IPS-NIHi7 (cell line): Measurements from ENCODE around the gene HLA-E.
"Not testable (repeated sequence)": the region's sequence is repeated elsewhere in the genome, so short reads cannot be mapped to it uniquely, and the experiment has no call there.

Source experiments
- DNase-seq: peaks from one replicate; pipeline ENCODE4 v3.0.0; 2012; ENCODE audit warnings: mixed read lengths; ENCODE audit errors: extremely low spot score

Gene HLA-E

DNA sequence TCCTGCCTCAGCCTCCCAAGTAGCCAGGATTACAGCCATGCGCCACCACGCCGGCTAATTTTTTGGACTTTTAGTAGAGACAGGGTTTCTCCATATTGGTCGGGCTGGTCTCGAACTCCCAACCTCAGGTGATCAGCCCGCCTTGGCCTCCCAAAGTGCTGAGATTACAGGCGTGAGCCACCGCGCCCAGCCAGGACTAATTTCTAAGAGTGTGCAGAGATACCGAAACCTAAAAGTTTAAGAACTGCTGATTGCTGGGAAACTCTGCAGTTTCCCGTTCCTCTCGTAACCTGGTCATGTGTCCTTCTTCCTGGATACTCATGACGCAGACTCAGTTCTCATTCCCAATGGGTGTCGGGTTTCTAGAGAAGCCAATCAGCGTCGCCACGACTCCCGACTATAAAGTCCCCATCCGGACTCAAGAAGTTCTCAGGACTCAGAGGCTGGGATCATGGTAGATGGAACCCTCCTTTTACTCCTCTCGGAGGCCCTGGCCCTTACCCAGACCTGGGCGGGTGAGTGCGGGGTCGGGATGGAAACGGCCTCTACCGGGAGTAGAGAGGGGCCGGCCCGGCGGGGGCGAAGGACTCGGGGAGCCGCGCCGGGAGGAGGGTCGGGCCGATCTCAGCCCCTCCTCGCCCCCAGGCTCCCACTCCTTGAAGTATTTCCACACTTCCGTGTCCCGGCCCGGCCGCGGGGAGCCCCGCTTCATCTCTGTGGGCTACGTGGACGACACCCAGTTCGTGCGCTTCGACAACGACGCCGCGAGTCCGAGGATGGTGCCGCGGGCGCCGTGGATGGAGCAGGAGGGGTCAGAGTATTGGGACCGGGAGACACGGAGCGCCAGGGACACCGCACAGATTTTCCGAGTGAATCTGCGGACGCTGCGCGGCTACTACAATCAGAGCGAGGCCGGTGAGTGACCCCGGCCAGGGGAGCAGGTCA is at the start of gene HLA-E:
Gene HLA-E, plus strand, starts transcription at position 429 of the 945 bp plus-strand sequence. Its CDS starts 23 bp downstream, at position 452.
- DNase-seq, result peak; percentile 90

DNA sequence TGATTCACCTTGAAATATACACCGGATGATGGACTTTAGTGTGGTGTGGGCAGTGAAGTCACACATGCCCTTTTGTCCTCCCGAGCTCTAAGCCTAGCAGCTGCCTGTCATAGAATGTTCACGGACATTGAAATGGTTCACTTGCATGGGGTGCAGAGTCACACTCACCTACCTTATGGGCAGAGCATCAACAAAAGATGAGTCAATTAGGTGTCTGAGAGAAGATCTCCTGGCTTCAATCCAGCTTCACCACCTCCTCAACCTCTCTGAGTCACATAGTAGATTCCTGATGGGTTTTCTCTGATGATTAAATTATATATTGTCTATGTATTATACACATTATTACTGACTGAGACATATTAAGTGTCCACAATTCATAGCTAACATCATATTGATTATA is 48.1 kb upstream of the HLA-E start:
- no peak for DNase-seq

DNA sequence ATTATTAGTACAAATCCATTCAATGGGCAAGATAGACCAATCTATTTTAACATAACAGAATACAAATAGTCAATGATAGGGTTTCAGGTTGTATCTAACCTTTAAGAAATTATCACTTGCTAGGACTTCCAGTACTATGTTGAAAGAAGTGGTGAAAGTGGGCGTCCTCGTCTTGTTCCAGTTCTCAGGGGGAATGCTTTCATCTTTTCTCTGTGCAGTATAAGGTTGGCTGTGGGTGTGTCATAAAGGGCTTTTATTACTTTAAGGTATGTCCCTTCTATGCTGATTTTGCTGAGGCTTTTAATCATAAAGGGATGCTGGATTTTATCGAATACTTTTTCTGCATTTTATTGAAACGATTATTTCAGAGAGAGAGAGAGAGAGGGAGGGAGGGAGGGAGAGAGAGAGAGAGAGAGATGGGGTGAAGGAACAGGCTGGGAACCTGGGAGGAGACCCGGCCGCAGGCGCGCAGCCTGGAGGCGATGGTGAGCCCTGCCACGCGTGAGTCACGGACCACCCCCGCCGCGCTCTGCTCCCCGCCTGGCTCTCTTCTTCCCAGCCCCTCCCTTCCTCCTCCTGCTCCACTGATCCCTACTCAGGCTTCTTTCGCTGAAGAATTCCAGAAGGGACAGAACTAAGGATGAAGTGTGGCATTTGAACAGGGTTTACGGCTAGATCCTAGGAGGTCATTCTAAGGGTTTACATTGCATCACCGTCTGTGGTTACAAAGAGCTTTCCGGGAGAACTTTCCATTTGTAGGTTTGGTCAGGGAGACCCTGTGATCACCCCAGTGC is 45.5 kb upstream of the HLA-E start:
- DNase-seq, result peak; percentile 44

DNA sequence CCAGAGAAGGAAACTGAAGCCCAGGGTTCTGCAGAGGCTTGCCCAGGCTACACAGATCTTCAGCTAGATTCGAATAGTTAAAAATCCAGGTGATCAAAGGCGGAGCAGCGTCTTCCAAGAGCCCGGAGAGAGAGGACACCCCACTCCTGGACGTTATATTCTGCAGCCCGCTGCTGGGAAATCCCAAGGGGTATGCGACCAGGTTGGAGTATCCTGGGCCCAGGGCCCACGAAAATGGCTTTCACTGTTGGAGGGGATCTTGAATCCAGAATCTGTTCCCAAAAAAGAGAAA is 44.9 kb upstream of the HLA-E start:
- DNase-seq, result no peak

DNA sequence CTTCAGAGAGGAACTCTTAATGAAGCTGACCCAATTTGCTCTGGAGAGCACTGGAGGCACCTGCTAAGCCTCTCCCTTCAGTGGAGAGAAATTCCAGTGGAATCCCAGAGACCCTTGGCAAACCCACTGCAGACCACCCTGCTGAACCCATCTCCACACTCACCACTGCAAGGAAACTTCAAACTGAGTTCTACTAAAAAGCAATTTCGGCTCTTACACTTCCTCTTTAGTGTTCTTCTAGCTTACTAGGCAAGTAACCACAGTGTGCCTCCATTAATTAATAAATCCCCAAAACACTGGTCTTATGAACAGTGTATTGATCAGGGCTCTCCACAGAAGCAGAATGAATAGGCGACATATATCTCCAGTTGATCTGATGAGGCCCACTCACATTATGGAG is 43.0 kb upstream of the HLA-E start:
- no peak for DNase-seq

DNA sequence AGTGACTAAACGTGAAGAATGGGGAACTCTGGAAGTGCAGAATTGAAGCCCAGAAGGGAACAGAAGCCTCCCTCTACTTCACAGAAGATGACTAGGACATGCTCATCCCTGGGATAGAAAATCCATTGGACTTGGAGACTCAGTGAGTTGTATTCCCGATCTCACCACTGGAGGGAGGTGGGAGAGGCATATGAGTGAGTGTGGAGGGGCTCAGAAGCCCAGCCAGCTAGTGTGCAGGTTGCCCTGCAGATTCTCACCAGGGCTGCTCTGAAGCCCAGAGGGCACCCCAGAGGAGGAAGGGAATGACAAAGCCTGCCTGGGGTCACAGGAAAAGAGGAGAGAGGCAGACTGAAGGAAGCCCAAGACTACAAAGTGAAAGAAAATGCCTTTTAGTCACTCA is 42.1 kb upstream of the HLA-E start:
- peak; percentile 88 for DNase-seq

DNA sequence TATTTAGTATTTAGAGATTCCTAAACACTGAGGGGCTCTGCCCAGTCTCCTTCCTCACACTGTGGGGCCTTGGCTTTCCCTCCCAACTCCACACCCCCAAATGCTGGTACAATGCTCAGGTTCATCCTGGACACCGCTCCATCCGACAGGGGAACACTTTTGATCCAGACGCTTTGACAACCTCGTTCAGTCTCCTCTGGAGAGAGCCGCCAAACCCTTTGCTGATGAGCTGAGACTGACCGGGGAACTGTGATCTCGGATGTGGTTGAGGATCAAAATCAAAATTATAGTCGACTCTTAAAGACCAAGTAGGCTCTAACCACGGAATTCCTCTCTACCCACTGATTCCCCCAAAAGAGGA is 38.8 kb upstream of the HLA-E start:
- DNase-seq, result no peak

DNA sequence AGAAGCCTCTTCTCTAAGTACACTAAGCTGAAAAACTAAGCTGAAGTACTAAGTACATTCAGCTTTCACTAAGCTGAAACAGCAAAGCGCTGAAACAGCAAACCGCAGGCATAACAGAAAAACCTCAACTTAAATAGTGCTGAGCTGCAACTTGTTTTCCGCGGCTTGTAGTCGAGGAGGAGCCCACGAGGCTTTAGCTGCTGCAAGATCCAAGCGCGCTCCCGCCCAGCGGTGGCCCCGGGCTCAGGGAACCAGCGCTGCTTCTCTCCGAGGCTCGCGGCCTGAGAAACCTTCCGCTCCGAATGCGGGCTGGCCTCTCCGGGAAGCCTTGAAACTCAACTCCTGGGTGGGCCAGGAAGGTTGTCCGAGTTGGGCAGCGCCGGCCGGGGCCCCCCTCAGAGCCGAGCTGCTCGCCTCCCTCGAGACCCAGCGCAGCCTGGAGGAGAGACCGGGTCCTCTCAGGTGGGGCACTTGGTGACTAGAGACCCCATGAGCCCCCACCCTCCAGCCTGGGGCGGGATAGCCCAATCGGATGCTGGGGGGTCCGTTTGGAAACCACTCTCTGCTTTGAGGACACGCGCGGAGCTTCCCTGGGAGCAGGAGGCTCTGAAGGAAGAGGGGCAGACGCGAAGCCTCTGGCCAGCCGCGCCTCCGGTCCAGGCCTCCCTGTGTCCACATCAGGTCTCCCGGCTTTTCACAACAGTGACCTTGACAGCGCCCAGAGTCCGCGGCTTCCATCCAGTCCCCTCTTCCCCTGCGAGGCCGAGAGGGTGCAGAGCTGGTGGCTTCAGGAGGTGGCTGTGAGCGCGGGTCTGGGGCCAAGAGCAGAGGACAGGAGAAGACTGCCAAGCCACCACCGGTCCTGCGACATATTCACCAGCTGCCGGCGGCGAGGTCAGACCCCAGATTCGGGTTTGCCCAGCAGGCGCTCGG is 38.1 kb upstream of the HLA-E start:
- DNase-seq, result peak; percentile 40

DNA sequence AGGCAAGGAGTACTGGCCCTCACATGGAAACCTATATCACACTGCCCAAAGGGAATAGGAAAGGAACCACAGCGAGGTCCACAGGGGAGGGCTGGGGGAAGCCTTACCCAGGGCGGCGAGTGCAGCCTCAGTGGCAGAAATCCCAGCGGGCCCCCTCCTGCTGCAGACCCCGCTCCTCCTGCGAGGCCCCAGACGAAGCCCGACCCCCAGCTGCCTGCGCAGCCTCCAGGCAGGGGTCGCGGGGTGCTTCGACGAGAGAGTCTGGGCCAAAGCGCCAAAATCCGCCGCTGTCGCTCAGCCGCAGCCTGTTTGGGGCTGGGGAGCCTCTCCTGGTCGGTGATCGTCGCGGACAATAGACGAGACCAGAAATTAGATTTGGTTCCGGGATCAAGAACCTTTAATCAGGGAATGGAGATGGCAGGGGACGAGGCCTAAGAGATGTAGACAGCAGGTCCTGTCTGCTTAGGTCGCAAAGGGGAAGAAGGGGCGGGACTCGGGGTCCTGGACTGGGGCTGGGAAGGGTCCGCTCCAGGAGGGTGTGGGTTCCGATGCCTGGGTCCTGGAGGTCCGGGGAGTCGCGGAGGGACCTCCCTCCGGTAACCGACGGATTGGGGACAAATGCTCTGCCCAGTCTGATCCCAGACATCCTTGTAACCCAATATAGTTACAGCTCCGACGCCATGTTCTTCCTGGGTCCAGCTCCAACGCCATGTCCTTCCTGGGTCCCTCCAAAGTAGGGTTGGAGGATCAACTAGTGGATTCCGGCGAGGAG is 36.4 kb upstream of the HLA-E start:
- no peak for DNase-seq

DNA sequence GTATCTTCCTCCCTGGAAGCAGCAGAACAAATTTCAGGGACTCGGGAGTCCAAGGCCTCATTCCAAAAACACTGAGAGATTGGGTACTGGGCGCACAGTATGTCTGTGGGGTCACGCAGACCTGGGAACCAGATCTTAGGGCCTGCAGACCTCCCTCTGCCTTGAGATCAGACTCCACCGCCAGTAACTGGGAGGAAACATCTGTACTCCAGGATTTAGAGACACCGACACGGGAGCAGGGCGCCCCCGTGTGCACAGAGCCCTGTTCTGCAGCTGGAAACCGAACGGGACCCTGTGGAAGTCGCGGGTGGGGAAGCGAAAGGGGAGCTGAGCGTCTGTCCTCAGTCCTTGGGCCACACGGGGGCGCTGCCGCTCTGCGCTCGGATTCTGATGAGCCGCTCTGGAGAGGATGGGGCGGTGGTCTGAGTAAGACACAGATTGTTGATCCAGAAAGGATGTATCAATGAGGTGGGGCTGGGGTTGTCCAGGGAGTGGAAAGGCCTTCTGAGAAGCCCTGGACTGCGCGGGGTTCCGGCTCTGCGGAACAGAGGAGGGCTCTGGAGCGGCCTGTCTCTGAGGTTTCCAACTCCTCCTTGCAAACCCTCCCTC is 35.7 kb upstream of the HLA-E start:
- peak; percentile 99 for DNase-seq

DNA sequence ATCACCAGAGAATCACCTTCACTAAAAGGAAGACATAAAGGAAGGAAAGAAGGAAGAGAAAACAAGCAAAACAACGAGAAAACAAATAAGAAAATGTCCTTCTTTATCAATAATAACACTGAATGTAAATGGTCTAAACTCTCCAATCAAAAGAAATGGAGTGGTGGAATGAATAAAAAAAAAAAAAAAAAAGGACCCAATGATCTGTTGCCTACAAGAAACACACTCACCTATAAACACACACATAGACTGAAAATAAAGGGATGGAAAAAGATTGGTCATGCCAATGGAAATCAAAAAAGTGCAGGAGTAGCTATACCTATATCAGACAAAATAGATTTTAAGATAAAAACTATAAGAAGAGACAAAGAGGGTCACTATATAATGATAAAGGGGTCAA is 30.2 kb upstream of the HLA-E start:
- DNase-seq, result no peak

DNA sequence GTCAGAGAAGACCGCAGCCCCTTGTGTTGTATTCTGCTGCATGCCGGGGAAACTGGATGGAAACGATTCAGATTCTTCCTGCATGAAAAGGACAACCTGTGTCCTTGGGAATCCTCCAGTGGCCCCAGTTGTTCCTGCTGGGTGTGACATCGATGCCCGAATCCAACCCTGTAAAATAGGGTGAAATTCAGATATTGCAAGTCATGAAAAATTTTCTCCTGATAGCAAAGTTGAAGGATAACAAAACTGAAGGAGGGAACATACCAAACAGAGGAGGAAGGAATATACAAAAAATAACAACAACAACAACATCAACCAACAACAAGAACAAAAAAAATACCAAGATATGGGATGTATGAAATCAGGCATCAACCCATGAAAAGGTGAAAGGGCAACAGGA is 28.3 kb upstream of the HLA-E start:
- DNase-seq, result no peak

DNA sequence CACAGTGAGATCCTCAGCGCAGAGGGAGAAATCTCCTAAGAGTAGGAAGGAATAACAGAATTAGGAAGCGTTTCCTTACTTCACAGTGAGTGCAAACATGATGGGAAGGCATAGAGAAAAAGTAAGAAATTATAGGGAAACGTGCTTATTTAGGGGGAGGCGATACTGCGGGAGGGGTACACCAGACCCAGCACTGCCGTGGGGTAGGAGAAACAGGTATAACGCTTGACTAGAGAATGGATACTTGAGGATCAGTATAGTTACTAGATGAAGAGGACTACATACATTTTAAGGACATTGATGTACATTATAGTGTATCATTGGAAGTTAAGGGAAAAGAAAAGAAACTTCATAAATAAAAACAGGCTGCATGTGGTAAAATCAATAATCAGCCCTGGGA is 26.8 kb upstream of the HLA-E start:
- DNase-seq, result no peak

DNA sequence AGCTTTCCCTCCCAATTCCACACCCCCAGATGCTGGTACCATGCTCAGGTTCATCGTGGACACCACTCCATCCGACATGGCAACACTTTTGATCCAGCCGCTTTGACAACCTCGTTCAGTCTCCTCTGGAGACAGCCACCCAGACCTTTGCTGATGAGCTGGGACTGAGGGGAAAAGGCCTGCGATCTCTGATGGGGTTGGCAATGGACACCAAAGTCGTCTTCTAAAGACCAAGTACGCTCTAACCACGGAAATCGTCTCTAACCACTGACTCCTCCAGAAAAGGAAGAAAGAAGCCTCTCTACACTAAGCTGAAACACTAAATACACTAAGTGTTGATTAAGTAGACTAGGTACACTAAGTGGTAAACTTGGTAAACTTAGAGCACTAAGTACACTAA is 26.1 kb upstream of the HLA-E start:
- DNase-seq, result no peak

DNA sequence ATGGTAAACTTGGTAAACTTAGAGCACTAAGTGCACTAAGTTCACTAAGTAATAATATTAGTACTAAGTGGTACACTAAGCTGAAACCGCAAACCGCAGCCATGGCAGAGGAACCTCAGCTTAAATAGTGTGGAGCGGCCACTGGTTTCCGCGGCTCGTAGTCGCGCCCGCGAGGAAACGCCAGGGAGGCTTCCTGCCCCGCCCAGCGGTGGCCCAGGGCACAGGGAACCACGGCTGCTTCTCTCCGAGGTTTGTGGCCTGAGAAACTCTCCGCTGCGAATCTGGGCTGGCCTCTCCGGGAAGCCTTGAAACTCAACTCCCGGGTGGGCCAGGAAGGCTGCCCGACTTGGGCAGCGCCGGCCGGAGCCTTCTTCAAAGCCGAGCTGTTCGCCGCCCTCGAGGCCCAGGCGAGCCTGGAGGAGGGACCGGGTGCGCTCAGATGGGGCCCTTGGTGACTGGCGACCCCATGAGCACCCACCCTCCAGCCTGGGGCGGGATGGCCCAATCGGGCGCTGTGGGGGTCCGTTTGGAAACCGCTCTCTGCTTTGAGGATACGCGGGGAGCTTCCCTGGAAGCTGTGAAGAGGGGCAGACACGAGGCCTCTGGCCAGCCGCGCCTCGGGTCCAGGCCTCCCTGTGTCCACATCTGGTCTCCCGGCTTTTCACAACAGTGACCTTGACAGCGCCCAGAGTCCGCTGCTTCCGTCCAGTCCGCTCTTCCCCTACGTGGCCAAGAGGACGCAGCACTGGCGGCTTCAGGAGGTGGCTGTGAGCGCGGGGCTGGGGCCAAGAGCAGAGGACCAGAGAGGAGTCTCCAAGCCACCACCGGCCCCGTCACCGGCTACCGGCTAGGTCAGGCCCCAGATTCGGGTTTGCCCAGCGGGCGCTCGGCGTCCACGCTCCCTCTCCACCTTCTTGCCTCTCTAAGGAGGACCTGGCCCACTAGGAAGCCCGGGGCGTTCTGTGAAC is 25.4 kb upstream of the HLA-E start:
- no peak for DNase-seq

DNA sequence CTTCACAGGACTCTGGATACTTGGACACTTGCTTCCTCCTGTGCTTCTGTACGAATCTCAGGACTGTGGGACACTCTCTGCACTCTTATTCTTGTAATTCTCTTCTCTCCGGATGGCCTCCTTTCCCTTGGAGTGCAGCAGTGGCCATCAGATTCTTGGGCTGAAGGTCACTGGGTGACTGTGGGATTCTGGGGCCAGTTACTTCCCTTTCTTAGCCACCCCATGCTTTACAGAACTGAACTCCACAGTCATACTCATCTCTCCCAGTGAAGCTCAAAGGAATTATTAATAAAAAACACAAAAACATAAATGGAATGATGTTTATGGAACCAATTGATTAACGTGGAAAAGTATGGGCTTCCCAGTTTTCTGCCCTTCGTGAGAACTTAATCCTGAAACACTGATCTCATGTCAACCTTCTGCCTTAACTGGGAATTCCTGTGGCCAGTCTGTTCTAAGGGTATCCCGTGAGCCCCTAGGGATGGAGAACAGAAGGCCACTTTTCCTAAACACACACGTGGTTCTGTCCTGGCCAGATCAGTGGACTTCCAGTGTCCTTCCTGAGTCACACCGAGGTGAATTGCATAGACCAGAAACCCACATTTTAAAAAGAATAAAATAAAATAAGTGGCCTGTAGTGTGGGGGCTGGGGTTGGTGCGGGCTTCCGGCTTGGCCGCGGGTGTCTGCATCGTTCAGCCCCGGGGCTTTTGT is 23.6 kb upstream of the HLA-E start:
- DNase-seq, result no peak

DNA sequence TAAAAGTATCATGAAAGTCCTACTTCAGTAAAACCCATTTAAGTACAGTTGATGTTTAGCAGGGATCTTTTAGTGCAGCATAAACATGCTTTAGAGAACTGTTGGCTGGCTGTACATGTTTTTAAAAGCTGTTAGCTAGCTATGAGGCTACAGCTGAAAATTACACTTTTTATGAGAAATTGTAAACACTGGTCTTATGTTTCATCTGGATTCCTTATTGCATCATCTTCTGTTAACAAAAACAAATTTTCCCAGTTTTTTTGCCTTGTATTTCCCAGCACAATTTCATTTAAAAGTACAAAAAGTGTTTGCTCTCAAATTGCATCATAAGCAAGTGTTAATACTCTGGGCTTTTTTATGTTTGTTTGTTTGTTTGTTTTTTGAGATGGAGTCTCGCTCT is 18.3 kb upstream of the HLA-E start:
- DNase-seq, result no peak

DNA sequence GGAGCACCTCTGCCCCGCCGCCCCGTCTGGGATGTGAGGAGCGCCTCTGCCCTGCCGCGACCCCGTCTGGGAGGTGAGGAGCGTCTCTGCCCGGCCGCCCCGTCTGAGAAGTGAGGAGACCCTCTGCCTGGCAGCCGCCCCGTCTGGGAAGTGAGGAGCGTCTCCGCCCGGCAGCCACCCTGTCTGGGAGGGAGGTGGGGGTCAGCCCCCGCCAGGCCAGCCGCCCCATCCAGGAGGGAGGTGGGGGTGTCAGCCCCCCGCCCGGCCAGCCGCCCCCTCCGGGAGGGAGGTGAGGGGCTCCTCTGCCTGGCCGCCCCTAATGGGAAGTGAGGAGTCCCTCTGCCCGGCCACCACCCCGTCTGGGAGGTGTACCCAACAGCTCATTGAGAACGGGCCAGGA is 14.2 kb upstream of the HLA-E start:
- DNase-seq, result not testable (repeated sequence)

DNA sequence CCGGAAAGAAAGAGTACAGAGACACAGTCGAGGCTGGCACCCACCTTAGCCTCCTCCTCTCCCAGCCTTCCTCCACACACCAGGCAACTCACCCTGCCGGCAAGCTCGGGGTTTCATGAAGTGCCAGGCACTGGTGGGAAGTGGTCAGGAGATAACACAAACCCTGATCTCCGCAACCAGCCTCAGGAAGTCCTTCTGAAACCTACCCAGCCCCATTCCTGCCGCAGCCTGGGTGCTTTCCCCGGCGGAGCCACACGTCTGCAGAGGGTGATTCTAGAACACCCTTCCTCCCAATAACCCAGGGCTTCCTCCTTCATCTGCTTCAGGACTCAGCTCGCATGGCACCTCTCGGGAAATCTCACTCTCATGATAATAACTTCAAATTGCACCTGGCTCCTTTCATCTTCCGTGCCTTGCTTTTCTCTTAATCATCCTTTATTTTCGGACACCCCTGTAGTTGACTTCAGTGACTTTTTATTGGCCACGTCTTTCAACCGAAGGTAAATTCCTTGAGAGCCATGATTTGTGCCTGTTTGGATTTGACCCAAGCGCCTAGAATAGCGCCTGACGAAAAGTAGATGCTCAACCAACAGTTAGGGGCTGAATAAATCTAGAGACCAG is 8.7 kb upstream of the HLA-E start:
- no peak for DNase-seq
